GM23248 (cell line): ENCODE results near the gene FBXW8.

Source experiments
- EZH2 ChIP-seq: fragments of 200-600 bp; sonication (generic); IDR thresholded peaks from 2 replicates; pipeline ENCODE4 v1.6.1; 2018; ENCODE audit warnings: antibody characterized with exemption, mild to moderate bottlenecking; ENCODE audit not compliant: insufficient read depth, poor library complexity, severe bottlenecking
- EZH2phosphoT487 ChIP-seq: fragments of 200-600 bp; sonication (generic); IDR thresholded peaks from 2 replicates; pipeline ENCODE4 v1.6.1; 2018; ENCODE audit warnings: antibody characterized with exemption, moderate library complexity, mild to moderate bottlenecking, low read depth; ENCODE audit not compliant: insufficient read depth

DNA sequence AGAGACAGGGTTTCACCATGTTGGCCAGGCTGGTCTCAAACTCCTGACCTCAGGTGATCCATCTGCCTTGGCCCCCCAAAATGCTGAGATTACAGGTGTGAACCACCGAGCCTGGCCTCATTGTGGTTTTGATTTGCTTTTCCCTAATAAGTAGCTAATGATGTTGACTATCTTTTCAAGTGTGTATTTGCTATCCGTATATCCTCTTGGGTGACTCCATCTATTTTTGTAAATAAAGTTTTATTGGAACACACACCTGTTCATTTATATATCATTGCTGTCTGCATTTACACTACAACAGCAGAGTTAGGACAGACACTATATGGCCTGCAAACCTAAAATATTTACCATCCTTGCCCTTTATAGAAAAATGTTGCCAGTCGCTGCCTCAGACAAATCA lies 15.8 kb upstream of the FBXW8 start:
- no peak for TF ChIP-seq EZH2
- TF ChIP-seq EZH2phosphoT487 = no peak
